Epithelial cell of esophagus (primary cell): ENCODE results near the gene CUBN.

Source experiments
- DNase-seq: peaks from one replicate; pipeline ENCODE4 v3.0.0; 2010; ENCODE audit warnings: low read depth
- H3K4me3 ChIP-seq: 2 replicates; pipeline ENCODE4 v1.5.1; 2011; ENCODE audit warnings: mild to moderate bottlenecking, low read length, control low read depth
- CTCF ChIP-seq: IDR thresholded peaks from 2 replicates; pipeline ENCODE4 v1.5.1; 2011; ENCODE audit warnings: low read depth, mild to moderate bottlenecking, low read length, control low read depth, inconsistent platforms; ENCODE audit not compliant: insufficient read depth; ENCODE audit errors: missing control alignments

Gene CUBN

GRCh38 chr10:17001297-17001744 is 128.3 kb downstream of the CUBN start:
- H3K4me3 ChIP-seq: no peak overlapping the region
- no peak for TF ChIP-seq CTCF
- DNase-seq: no peak

GRCh38 chr10:16999665-17000451 is 129.8 kb downstream of the CUBN start:
- no peak for DNase-seq
- no peak overlapping the region for H3K4me3 ChIP-seq
- TF ChIP-seq CTCF: no peak

DNA sequence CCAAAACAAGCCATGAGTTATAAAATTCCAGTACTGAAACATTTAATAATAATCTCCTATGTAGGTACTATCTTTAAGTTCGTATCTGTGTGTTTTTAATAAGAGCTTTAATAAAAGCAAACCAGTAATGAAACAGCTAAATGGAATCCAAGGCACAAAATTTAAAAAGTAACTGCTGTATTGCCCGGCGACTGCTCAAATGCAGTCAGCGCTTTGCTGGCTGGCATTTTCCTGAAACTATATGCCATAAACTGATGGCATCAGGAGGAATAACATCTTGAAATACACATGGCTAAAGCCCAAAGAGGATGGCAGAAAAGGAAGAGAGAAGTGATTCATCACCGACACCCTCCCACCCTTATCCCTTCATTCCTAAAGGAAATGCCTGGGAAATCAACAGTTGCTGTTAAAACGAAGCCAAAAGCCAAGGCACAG is 133.1 kb downstream of the CUBN start:
- no peak overlapping the region for H3K4me3 ChIP-seq
- no peak for TF ChIP-seq CTCF
- no peak for DNase-seq

DNA sequence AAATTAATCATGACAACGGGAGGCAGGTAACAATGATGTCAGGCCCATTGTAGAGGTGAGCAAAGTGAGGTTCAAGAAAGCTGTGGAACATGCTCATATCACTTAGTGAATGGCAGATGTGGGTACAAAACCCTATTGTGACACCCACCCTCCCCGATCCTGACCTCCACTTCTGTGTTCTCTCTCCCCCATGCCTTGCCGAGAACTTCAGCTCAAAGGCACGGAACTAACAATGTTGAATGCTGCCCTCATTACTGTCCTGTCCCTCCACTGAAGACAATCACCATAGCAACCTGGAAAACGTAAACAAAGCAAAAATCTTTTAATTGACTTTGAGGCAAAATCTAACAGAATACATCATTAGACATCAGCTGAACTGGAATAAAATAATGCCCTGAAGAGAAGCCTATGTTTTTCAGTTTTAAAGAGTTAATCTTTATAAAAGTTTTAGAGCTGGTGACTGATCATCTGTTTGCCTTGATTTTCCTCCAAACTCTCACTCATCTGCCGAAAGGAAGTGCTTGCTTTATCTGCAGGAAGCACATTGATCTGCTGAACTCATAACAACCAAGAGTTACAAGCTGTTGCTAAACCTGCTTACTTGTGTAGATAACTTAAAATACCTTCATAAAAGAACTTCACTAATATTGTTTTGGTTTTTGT is 133.6 kb downstream of the CUBN start:
- DNase-seq: no peak
- no peak for TF ChIP-seq CTCF
- H3K4me3 ChIP-seq: no peak overlapping the region

DNA sequence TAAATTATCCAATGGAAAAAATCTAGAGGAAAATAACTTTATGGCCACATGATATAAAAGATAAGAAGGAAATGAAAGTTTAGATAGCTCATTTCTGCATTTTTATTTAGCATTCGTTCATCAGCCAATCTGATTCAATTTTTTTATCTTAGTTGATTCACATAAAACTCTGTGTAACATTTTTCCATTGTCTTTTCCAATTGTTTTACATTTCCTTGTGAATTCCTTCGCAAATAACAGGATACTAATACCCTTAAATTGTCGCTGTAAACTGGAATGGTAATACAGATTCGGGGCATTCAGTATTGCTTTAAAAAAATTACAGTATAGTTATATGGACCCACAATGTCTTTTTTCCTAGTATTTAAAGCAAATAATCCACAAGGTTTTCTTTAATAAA is 136.4 kb downstream of the CUBN start:
- H3K4me3 ChIP-seq: no peak overlapping the region
- no peak for DNase-seq
- TF ChIP-seq CTCF: no peak

GRCh38 chr10:16992611-16993119 is 136.9 kb downstream of the CUBN start:
- DNase-seq: no peak
- TF ChIP-seq CTCF: no peak

DNA sequence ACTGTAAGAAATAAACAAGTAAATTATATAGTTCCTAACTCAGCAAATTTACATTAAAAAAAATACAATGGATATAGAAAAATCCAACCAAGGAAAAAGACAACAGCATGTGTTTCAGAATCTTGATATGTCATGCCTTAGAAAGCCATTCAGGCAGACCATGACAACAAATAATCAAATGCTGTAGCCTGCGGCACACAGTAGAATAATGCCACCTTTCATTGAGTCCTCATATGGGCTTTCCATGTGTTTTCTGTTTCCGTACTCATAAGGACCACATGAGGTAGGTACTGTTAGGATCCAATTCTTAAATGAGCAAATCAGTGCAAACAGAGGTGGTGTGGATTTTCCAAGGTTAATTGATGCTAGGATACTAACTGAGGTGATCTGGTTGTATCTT is 138.6 kb downstream of the CUBN start:
- no peak for TF ChIP-seq CTCF

More at GRCh38 chr10:16992611-16993119, 136.9 kb downstream of the CUBN start:
- no peak overlapping the region for H3K4me3 ChIP-seq

More for the DNA sequence above, 138.6 kb downstream of the CUBN start:
- DNase-seq: no peak
- H3K4me3 ChIP-seq: no peak overlapping the region
